Mammary microvascular endothelial cell (primary cell): ENCODE measurements around the gene CD3D. TPM values are rescaled to one million over a fixed set of nuclear protein-coding genes. Genes with fewer than 3 reads are reported as not detected.

Source experiments
- total RNA-seq: library from RNA; depleted of rRNA; stranded (reverse); fragments of >200 nt; gene quantifications from 2 replicates; pipeline ENCODE4 v1.2.3, GENCODE V29; 2015

CD3D gene
- not detected in 2 replicates for total RNA-seq

GRCh38 chr11:118342503-118343161, at the start of gene CD3D:
Gene CD3D, minus strand, starts transcription at chr11:118342705. Its CDS starts 98 bp downstream, at chr11:118342607.

GRCh38 chr11:118359295-118359958, 16.9 kb upstream of the CD3D start, which contains the start of gene UBE4A:
Gene UBE4A, plus strand, starts transcription at chr11:118359600. Its CDS starts 5,481 bp downstream, at chr11:118365081.

GRCh38 chr11:118343981-118344515, 1.5 kb upstream of the CD3D start, which contains the start of gene CD3G:
Gene CD3G, plus strand, starts transcription at chr11:118344344. Its CDS starts 80 bp downstream, at chr11:118344424.

GRCh38 chr11:118304568-118305248, 37.8 kb downstream of the CD3D start, which contains the start of gene CD3E:
Gene CD3E, plus strand, starts transcription at chr11:118304730. Its CDS starts 223 bp downstream, at chr11:118304953.

Other genes starting within 250 kb of the CD3D start
- not detected in 2 replicates for gene SCN4B, start 189.9 kb downstream of the CD3D start, total RNA-seq
- not detected in 2 replicates for gene SCN2B, start 166.1 kb downstream of the CD3D start, total RNA-seq
- gene JAML, start 117.7 kb downstream of the CD3D start, total RNA-seq = not detected in 2 replicates
- 7.3 and 8.4 TPM in 2 replicates for gene MPZL3, start 90.3 kb downstream of the CD3D start, total RNA-seq
- gene MPZL2, start 78.4 kb downstream of the CD3D start, total RNA-seq = 129 and 135 TPM in 2 replicates
- gene CD3E, start 38.0 kb downstream of the CD3D start, total RNA-seq = not detected in 2 replicates
- gene CD3G, start 1.6 kb upstream of the CD3D start, total RNA-seq = not detected in 2 replicates
- gene UBE4A, start 16.9 kb upstream of the CD3D start, total RNA-seq = 38.5 and 40.2 TPM in 2 replicates
- gene ATP5MG, start 58.9 kb upstream of the CD3D start, total RNA-seq = 56.3 and 64.4 TPM in 2 replicates
- 18.0 and 22.1 TPM in 2 replicates for gene KMT2A, start 93.8 kb upstream of the CD3D start, total RNA-seq
- 0.39 TPM in 1 of 2 replicates, not detected in the other for gene TTC36, start 184.8 kb upstream of the CD3D start, total RNA-seq
- 8.8 and 9.9 TPM in 2 replicates for gene TMEM25, start 188.5 kb upstream of the CD3D start, total RNA-seq
- 24.5 and 30.6 TPM in 2 replicates for gene IFT46, start 223.2 kb upstream of the CD3D start, total RNA-seq
- 123 and 129 TPM in 2 replicates for gene ARCN1, start 229.7 kb upstream of the CD3D start, total RNA-seq